HepG2 (cell line): ENCODE results near the gene MFSD2B. TPM values are rescaled to one million over a fixed set of nuclear protein-coding genes. Genes with fewer than 3 reads are reported as not detected.
A peak's percentile ranks its signal among the peaks of the same experiment; 100 is the strongest.

Source experiments
- ATAD3A ChIP-seq: sonication (generic); formaldehyde crosslinking; IDR thresholded peaks from 2 replicates; pipeline ENCODE4 v1.4.0; 2020; ENCODE audit warnings: missing genetic modification reagents
- HNF4G ChIP-seq, 2 experiments: sonication (generic) in 1 of 2; formaldehyde crosslinking in 1 of 2; IDR thresholded peaks; 2 replicates each; pipeline versions ENCODE4 v1.4.0 to v1.6.1; 2011 to 2020; ENCODE audit warnings: borderline replicate concordance in 2 of 2, low read depth in 2 of 2, mild to moderate bottlenecking in 2 of 2, low read length in 1 of 2, missing genetic modification reagents in 1 of 2, moderate library complexity in 1 of 2
- HOXA9 ChIP-seq: sonication (generic); formaldehyde crosslinking; IDR thresholded peaks from 2 replicates; pipeline ENCODE4 v1.8.1; 2022; ENCODE audit warnings: missing genetic modification reagents, mild to moderate bottlenecking, moderate library complexity, borderline replicate concordance
- MIER3 ChIP-seq: IDR thresholded peaks from 2 replicates; pipeline ENCODE4 v1.6.1; 2016; ENCODE audit warnings: missing compliant biosample characterization, borderline replicate concordance
- PHF5A ChIP-seq: IDR thresholded peaks from one replicate; pipeline ENCODE4 v1.6.1; 2018; ENCODE audit warnings: low read depth, missing genetic modification reagents; ENCODE audit not compliant: unreplicated experiment
- SIX4 ChIP-seq: sonication (generic); formaldehyde crosslinking; IDR thresholded peaks from 2 replicates; pipeline ENCODE4 v1.4.0; 2020; ENCODE audit warnings: missing genetic modification reagents
- SPEN ChIP-seq: sonication (generic); formaldehyde crosslinking; IDR thresholded peaks from 2 replicates; pipeline ENCODE4 v1.5.1; 2020; ENCODE audit warnings: low read depth, mild to moderate bottlenecking, missing genetic modification reagents
- ZNF616 ChIP-seq: sonication (generic); formaldehyde crosslinking; IDR thresholded peaks from 2 replicates; pipeline ENCODE4 v1.5.0; 2020; ENCODE audit warnings: low read depth, mild to moderate bottlenecking, missing genetic modification reagents
- ZNF770 ChIP-seq: sonication (generic); formaldehyde crosslinking; IDR thresholded peaks from 2 replicates; pipeline ENCODE4 v1.5.0; 2020; ENCODE audit warnings: mild to moderate bottlenecking, missing genetic modification reagents
- ZSCAN25 ChIP-seq: sonication (generic); formaldehyde crosslinking; IDR thresholded peaks from 2 replicates; pipeline ENCODE4 v1.8.0; 2022; ENCODE audit warnings: mild to moderate bottlenecking, missing genetic modification reagents
- ZSCAN5A ChIP-seq: sonication (generic); formaldehyde crosslinking; IDR thresholded peaks from 2 replicates; pipeline ENCODE4 v1.8.0; 2022; ENCODE audit warnings: mild to moderate bottlenecking, missing genetic modification reagents, borderline replicate concordance
- polyA plus RNA-seq, 8 experiments: library from polyadenylated mRNA; depleted of rRNA in 3 of 8; stranded (reverse) in 7 of 8; unstranded in 1 of 8; fragments of >200 nt; fragmentation: Illumina TruSeq in 4 of 8; extraction: Trizol in 4 of 8; gene quantifications; 2 replicates each; pipeline versions ENCODE4 v1.2.1 to v1.2.3, GENCODE V29; 2011 to 2016; ENCODE audit warnings: low read depth in 4 of 8, missing spikeins in 1 of 8, mixed read lengths in 1 of 8; ENCODE audit not compliant: insufficient read depth in 1 of 8
- total RNA-seq, 5 experiments: library from RNA; depleted of rRNA; stranded (reverse); fragments of >200 nt; fragmentation: Illumina TruSeq; extraction: Trizol; gene quantifications; 2 replicates each; pipeline ENCODE4 v1.2.3, GENCODE V29; 2016; ENCODE audit warnings: low read depth in 1 of 5

The MFSD2B gene
- total and polyA plus RNA-seq, 2 of the 13 experiments (the other 11 are each of a cell fraction or from before 2014, with no cell fraction given) = 0.21 to 0.93 TPM

GRCh38 chr2:24051833-24052232 lies 41.9 kb downstream of the MFSD2B start (continued):
- TF ChIP-seq HOXA9 (CRISPR knock-in tag) (no peak), SPEN (CRISPR knock-in tag) (no peak), ZSCAN25 (no peak), HNF4G (IDR thresholded peaks at IDR 0.05; ENCODE audit: borderline replicate concordance, low read depth, low read length) (no peak), HNF4G (CRISPR knock-in tag; IDR thresholded peaks at IDR 0.05; ENCODE audit: borderline replicate concordance, low read depth) (no peak), PHF5A (CRISPR knock-in tag) (no peak), MIER3 (CRISPR knock-in tag) (no peak), ZNF616 (CRISPR knock-in tag) (0 out of 2 replicates have a peak, but pooled peaks have one; percentile 5), ZNF770 (CRISPR knock-in tag) (0 out of 2 replicates have a peak, but pooled peaks have one; percentile 6), ATAD3A (CRISPR knock-in tag) (no peak), ZSCAN5A (CRISPR knock-in tag) (no peak), SIX4 (CRISPR knock-in tag) (no peak)
